ENCODE results near the gene KRT25.
"Not testable (repeated sequence)": the region's sequence is repeated elsewhere in the genome, so short reads cannot be mapped to it uniquely, and the experiment has no call there.

Gene KRT25

DNA sequence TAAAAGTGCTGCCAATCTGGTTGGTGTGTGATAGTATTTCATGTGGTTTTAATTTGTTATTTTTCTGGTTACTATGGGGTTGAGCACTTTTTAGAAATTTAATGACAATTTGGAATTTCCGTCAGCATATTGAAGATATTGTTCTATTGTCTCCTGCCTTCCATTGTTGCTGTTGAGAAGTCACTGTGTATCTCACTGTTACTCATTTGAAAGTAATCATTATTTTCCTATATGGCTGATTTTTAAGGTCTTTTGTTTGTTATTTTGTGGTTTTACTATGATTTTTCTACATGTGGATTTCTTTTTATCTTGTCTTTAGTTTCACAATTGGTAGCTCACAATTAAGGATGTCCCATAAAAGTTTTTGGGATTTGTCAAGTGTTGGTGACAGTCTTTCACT lies 8.6 kb upstream of the KRT25 start:
- no peak overlapping the region for H3K4me3 ChIP-seq (replicated peaks; ENCODE audit: low read depth, low read length)
- no peak for DNase-seq (ENCODE audit: extremely low read depth, low read depth)
- no peak for TF ChIP-seq CTCF (IDR thresholded peaks at IDR 0.05; ENCODE audit: low read depth, low read length, missing control alignments)

DNA sequence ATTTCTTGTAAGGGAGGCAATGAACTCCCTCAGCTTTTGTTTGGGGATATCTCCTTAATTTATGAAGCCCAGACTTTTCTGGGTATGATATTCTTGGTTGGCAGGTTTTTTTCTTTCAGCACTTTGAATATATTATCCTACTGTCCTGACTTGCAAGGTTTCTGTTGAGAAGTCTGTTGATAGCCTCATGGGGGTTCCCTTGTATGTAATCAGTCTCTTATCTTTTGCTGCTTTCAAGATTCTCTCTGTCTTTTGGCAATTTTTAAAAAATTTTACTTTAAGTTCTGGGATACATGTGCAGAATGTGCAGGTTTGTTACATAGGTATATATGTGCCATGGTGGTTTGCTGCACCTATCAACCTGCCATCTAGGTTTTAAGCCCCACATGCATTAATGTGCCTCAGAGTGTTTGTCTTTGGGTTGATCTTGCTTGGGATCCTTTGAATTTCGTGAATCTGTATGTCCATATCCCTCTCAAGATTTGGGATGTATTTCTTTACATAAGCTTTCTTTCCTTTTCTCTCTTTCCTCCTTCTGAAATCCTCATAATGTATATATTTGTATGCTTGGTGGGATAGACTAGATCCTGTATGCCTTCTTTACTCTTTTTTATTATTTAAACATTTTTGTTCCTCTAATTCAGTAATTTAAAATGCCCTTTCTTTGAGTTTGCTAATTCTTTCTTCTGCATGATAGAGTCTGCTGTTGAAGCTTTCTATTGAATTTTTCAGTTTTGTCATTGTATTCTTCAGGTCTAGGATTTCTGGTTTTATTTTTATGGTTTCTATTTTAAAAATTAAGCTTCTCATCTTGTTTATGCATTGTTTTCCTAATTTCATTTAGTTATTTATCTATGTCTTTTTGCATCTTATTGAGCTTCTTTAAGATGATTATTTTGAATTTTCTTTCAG lies 5.2 kb upstream of the KRT25 start:
- no peak for DNase-seq (ENCODE audit: extremely low read depth, low read depth)
- no peak overlapping the region for H3K4me3 ChIP-seq (replicated peaks; ENCODE audit: low read depth, low read length)
- no peak for TF ChIP-seq CTCF (IDR thresholded peaks at IDR 0.05; ENCODE audit: low read depth, low read length, missing control alignments)

DNA sequence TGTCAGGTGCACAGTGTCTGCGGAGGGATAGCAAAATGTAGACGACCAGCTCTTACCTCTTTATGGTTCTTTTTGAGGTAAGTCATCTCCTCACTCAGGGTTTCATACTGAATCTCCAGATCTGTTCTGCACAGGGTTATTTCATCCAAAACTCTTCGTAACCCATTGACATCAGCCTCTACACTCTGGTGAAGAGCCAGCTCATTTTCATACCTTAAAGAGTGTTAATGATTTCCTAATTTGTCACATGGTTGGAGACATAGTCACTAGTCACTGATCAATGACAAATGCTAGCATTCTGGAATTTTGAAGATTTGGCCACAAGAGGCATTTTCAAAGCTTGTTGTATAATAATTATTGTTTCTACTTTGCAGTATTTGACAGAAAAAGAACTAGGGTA lies 1.3 kb downstream of the KRT25 start:
- H3K4me3 ChIP-seq (replicated peaks; ENCODE audit: low read depth, low read length): no peak overlapping the region
- no peak for TF ChIP-seq CTCF (IDR thresholded peaks at IDR 0.05; ENCODE audit: low read depth, low read length, missing control alignments)
- DNase-seq (ENCODE audit: extremely low read depth, low read depth): no peak

DNA sequence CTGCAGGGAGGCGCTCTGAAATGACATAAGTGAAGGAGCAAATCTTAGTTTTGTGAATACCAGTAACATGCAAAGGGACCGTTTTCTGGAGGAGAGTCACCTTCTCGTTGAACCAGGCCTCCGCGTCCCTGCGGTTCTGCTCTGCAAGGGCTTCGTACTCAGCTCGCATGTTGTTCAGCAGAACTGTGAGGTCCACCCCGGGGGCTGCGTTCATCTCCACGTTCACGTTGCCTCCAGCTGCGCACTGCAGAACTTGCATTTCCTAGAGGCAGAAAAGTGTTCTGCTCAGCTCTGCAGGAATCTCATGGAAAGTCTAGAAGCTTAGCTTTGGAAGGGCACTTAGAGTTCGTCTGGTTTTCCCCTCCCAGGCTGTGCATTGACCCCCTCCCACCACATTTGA lies 4.1 kb downstream of the KRT25 start:
- no peak for TF ChIP-seq CTCF (IDR thresholded peaks at IDR 0.05; ENCODE audit: low read depth, low read length, missing control alignments)
- H3K4me3 ChIP-seq (replicated peaks; ENCODE audit: low read depth, low read length): no peak overlapping the region
- DNase-seq (ENCODE audit: extremely low read depth, low read depth): no peak

GRCh38 chr17:40750391-40750790 lies 4.7 kb downstream of the KRT25 start:
- H3K4me3 ChIP-seq (replicated peaks; ENCODE audit: low read depth, low read length): no peak overlapping the region
- DNase-seq (ENCODE audit: extremely low read depth, low read depth): no peak
- TF ChIP-seq CTCF (IDR thresholded peaks at IDR 0.05; ENCODE audit: low read depth, low read length, missing control alignments): no peak

GRCh38 chr17:40748666-40749065 lies 6.5 kb downstream of the KRT25 start:
- not testable (repeated sequence) for H3K4me3 ChIP-seq (replicated peaks; ENCODE audit: low read depth, low read length); DNase-seq (ENCODE audit: extremely low read depth, low read depth)

DNA sequence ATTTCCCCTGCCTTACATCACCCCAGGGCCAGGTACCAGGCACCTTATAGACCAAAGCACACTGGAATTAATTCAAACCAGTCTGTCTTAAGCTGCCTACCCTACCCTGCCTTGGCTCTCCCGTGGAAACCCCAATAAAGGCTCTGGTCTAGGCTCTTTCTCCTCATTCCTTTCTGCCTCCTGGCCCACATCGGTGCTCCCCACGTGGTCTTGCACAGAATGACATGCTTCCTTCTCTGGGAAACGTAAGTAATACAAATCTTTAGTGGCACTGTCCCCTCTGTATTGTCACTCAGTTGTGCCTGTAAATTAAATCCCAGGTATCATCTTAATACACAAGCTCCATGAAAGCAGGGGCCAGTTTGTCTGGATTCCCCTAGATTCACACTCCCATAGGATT lies 16.6 kb downstream of the KRT25 start:
- TF ChIP-seq CTCF (IDR thresholded peaks at IDR 0.05; ENCODE audit: low read depth, low read length, missing control alignments): no peak
- no peak overlapping the region for H3K4me3 ChIP-seq (replicated peaks; ENCODE audit: low read depth, low read length)
- no peak for DNase-seq (ENCODE audit: extremely low read depth, low read depth)
